HUES48 (cell line): ENCODE measurements around the gene GABBR1.

ENCODE experiments used
- H3K27ac ChIP-seq: one replicate; pipeline ENCODE4 v1.7.0; 2013; ENCODE audit warnings: low read depth, low read length, inconsistent platforms
- H3K27me3 ChIP-seq: 2 replicates; pipeline ENCODE4 v1.6.1; 2013; ENCODE audit warnings: mild to moderate bottlenecking, low read length; ENCODE audit not compliant: control insufficient read depth, insufficient read depth
- H3K36me3 ChIP-seq: 2 replicates; pipeline ENCODE4 v1.6.1; 2013; ENCODE audit warnings: low read length; ENCODE audit not compliant: control insufficient read depth, insufficient read depth
- H3K4me1 ChIP-seq: 2 replicates; pipeline ENCODE4 v1.6.1; 2013; ENCODE audit warnings: mild to moderate bottlenecking, low read length; ENCODE audit not compliant: control insufficient read depth, insufficient read depth
- H3K4me3 ChIP-seq: 2 replicates; pipeline ENCODE4 v1.5.1; 2013; ENCODE audit warnings: mild to moderate bottlenecking, low read depth, low read length
- H3K9ac ChIP-seq: 2 replicates; pipeline ENCODE4 v1.6.1; 2013; ENCODE audit warnings: mild to moderate bottlenecking, low read depth, low read length, moderate library complexity
- H3K9me3 ChIP-seq: 2 replicates; pipeline ENCODE4 v1.6.1; 2013; ENCODE audit warnings: low read length; ENCODE audit not compliant: control insufficient read depth, insufficient read depth

The GABBR1 gene

DNA sequence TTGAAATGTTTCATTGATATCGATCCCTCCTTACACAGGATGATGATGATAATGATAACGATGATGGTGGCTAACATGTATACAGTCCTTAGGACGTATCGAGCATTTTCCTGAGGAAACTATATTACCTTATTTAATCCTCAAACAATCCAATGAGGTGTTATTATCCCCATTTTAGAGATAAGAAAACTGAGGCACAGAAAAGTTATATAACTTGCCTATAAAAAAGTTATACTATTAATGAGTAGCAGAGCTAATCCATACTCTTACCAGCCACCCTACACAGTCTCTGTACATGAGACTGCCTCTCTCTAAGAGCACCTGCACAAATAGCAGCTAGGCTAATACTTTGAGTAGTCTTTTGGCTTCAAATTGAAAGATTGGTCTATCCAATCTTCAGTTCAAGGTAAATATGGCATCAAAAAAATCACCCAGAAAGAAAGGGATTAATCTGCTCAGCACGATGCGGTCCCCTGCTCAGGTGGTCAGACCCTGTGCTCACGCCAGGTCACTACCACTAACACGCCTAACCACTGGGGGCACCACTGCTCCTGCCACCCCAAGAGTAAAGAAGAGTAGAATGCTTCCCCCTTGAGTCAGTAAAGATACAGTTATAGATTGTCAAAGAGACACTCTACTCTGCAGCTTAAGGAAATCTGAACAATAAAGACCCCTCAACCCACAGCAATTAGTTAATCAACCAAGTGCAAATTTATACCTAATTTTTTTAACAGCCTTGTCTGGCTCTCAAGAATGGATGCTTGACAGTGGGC is 15.0 kb downstream of the GABBR1 start:
- Histone ChIP-seq H3K27ac (no peak overlapping the region), H3K9ac (no peak overlapping the region), H3K27me3 (no peaks in the 10 kb centered on the region), H3K36me3 (peaks cover 95% of the 10 kb centered on the region), H3K4me3 (no peak overlapping the region), H3K4me1 (peaks cover 10% of the 10 kb centered on the region), H3K9me3 (no peaks in the 10 kb centered on the region)

DNA sequence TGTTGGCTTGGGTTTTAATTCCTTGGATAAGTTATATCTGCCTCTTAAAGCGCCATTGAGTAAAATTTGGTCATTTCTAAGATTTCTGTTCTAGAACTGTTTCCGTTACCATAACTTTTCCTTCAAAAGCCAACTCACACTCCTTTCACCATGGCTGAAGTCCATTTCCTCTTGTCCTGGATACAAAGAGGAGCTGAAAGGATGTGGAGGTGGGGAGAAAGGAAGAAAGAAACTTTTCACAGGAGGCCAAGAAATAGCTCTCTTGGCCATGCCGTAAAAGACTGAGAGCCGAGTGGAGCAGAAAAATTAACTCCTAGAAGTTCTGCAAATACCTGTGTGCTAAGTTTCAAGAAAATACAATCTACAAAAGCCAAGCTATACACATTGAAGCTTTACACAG is 21.6 kb downstream of the GABBR1 start:
- no peak overlapping the region for H3K4me3 ChIP-seq
- H3K27me3 ChIP-seq = no peaks in the 10 kb centered on the region
- H3K4me1 ChIP-seq = no peaks in the 10 kb centered on the region
- no peak overlapping the region for H3K27ac ChIP-seq
- peaks cover 94% of the 10 kb centered on the region for H3K36me3 ChIP-seq
- no peak overlapping the region for H3K9ac ChIP-seq
- no peaks in the 10 kb centered on the region for H3K9me3 ChIP-seq

DNA sequence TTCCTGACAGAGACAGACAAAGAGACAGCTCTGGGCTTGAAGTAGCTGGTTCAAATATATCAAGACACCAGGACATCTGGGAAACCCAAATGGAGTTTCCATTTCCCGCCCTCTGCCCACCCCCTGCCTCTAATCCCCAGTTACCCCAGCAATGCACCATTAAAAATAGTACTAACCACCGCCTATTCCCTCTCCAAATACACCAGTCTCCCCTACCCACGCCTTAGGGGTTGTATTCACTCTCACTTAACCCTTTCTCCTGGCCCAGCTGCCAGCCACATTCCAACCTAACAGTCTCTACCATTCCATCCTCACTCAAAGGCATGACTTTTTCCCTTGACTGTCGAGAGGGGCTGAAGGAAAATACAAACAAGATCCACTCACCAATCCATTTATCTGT is 22.4 kb downstream of the GABBR1 start:
- Histone ChIP-seq H3K4me3 (no peak overlapping the region), H3K9me3 (no peaks in the 10 kb centered on the region), H3K27ac (no peak overlapping the region), H3K4me1 (no peaks in the 10 kb centered on the region), H3K9ac (no peak overlapping the region), H3K36me3 (peaks cover 99% of the 10 kb centered on the region), H3K27me3 (no peaks in the 10 kb centered on the region)

DNA sequence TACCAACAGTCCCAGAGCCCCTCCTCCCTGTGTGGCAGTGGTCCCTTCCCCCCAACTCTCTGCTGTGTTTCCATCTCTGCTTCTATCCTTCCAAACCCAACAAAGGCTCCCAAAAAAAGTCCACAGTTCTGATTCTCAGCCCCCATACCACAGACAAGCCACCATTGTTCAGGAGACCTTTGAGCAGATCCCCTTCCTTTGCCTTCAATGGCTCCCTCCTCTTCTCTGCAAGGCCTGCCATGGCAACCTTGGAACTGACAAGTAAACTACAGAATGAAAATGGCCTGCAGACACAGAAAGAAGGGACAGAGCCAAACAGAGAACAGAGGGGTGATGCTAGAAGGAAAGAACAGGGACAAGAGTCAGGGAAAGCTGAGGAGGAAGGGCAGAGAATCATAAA is 24.9 kb downstream of the GABBR1 start:
- no peak overlapping the region for H3K27ac ChIP-seq
- H3K27me3 ChIP-seq = no peaks in the 10 kb centered on the region
- H3K9ac ChIP-seq = no peak overlapping the region
- no peak overlapping the region for H3K4me3 ChIP-seq
- H3K9me3 ChIP-seq = no peaks in the 10 kb centered on the region
- H3K36me3 ChIP-seq = peaks cover 98% of the 10 kb centered on the region
- no peaks in the 10 kb centered on the region for H3K4me1 ChIP-seq

DNA sequence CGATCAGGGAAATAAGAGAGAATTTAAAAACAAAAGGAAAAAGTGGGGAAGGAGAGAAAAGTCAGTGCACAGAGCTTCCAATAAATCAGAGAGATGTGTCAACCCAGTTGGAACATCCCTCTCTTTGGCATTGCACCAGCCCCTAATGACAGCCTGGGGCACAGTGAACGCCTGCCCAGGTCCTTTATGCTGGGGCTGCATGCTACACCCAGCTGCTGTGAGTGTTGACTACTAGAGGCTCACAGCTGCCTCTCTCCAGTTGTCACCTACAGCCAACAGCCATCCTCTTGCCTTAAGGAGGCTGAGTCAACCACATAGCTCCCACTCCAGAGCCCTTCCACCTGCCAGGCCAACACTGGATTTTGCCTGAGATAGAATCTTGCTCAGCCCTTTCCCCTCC is 29.1 kb downstream of the GABBR1 start:
- no peak overlapping the region for H3K9ac ChIP-seq
- H3K27me3 ChIP-seq = no peaks in the 10 kb centered on the region
- H3K4me3 ChIP-seq = no peak overlapping the region
- no peaks in the 10 kb centered on the region for H3K9me3 ChIP-seq
- H3K4me1 ChIP-seq = no peaks in the 10 kb centered on the region
- peaks cover 99% of the 10 kb centered on the region for H3K36me3 ChIP-seq
- no peak overlapping the region for H3K27ac ChIP-seq

DNA sequence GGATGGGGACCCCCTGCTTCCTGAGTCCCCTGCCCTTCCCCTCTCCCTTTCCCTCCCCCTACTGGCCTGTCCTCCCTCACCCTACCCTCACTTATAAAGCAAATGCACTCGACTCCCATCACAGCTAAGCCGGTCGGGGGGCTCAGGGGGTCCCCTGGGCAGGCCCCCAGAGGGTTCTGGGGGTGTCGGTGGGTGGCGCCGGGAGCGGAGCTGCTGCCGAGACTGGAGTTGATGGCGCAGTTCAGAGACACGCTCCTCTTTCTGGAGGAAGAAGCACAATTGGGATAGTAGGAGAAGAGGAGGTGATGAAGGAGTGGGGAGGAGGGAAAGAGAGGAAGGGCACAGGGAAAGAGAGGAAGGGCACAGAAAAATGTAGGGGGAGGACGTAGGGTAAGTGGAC is 29.5 kb downstream of the GABBR1 start:
- H3K4me3 ChIP-seq = no peak overlapping the region
- no peaks in the 10 kb centered on the region for H3K27me3 ChIP-seq
- H3K4me1 ChIP-seq = no peaks in the 10 kb centered on the region
- H3K9me3 ChIP-seq = no peaks in the 10 kb centered on the region
- H3K9ac ChIP-seq = no peak overlapping the region
- H3K36me3 ChIP-seq = peaks cover 94% of the 10 kb centered on the region
- no peak overlapping the region for H3K27ac ChIP-seq

DNA sequence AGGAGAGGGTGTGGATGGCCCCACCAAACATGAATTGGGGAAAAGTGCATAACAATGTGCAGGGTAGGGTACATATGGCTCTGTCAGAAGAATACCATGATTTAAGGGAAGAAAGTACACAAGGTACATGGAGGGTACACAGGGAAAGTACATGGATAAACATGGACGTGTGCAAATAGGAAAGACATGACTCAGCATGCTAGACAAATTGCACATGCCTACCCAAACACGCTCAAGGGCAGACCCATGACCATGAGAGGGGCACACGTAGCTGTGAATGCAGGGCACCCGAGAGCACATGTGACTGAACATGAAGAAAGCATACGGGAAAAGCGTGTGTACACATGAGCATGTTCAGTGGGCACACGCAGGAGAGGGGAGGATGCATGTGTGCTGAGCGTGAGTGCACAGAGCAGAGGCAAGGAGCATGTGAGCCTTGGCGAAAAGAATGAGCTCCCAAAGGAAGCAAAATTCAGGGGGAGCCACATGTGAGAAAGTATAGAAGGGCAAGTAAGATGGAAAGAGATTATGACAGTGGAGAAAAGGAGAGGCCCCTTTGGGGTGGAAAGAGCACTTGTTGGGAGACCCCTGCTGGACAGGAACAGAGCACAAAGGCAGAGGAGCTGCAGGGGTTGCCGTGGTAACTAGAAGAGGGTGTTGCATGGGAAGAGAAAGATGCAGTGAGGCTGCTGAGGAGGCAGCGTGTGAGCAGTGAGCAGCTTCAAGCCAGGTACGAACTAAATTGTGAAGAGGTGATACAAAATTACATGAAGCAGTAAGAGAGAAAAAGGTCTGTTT is 30.2 kb downstream of the GABBR1 start:
- H3K36me3 ChIP-seq = peaks cover 87% of the 10 kb centered on the region

DNA sequence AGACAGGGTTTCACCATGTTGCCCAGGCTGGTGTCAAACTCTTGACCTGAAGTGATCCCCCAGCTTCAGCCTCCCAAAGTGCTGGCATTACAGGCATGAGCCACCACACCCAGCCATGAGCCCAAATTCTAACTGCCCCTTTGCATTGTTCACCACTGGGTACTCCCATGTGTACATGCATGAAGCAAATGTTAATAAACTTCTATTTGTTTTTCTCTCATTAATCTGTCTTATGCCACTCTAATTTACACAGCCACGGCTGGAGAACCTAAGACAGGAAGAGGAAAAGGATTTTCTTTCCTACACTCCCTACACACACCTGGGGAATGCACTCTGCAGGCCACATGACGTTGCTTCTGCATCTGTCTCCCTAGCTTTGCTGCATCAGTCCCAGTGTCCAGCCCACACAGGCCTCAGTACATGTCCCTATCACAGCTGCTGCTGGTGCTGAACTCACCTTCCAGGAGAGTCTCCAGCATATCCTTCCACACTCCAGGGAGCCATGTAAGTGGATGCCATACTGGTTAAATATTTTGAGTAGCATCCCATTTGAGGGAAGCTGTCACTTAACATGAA is 34.7 kb downstream of the GABBR1 start:
- no peaks in the 10 kb centered on the region for H3K27me3 ChIP-seq
- no peaks in the 10 kb centered on the region for H3K9me3 ChIP-seq
- peaks cover 43% of the 10 kb centered on the region for H3K36me3 ChIP-seq
- H3K9ac ChIP-seq = no peak overlapping the region
- H3K27ac ChIP-seq = no peak overlapping the region
- H3K4me3 ChIP-seq = no peak overlapping the region
- H3K4me1 ChIP-seq = peaks cover 6% of the 10 kb centered on the region; the same call in 1 of the 2 replicates

More for the DNA sequence above, 30.2 kb downstream of the GABBR1 start:
- Histone ChIP-seq H3K4me3 (no peak overlapping the region), H3K9me3 (no peaks in the 10 kb centered on the region), H3K9ac (no peak overlapping the region), H3K27me3 (no peaks in the 10 kb centered on the region), H3K4me1 (no peaks in the 10 kb centered on the region), H3K27ac (no peak overlapping the region)

DNA sequence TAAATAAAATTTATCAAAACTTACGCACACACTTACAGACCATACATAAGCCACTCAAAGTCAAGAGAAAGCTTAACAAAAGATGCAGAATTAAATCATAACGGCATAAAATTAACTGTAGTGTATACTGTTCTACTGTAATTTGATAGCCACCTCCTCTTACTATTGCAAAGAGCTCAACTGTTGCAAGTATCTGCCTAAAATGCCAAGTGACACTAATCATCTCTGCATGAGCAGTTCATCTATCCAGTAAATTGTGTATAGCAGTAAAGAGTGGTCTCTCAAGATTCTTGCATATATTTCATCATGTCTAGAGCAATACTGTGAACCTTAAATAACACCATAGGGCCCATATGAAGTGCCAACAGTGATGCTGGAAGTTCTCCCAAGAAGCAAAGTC is 35.8 kb downstream of the GABBR1 start:
- Histone ChIP-seq H3K4me3 (no peak overlapping the region), H3K27me3 (no peaks in the 10 kb centered on the region), H3K9me3 (no peaks in the 10 kb centered on the region), H3K27ac (no peak overlapping the region), H3K9ac (no peak overlapping the region), H3K36me3 (peaks cover 32% of the 10 kb centered on the region), H3K4me1 (peaks cover 6% of the 10 kb centered on the region; the same call in 1 of the 2 replicates)

DNA sequence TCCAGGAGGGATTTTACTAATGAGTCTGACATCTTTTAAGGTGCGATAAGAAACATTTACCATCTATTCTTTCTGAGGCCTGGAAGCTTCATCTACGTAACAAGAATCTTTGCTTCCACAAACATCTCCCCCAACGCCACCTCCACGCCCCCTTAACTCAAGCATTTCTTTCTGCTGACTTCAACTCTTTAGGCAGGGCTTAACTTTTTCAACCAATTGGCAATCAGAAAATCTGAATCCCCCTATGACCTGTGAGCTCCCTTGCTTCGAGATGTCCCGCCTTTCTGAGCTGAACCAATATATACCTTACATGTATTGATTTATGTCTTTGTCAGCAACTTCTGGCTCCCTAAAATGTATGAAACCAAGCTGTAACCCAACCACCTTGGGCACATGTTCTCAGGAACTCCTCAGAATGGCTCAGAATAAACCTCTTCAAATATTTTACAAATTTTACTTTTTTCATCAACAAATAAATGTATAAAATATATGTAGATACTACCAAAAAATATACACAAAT is 36.5 kb downstream of the GABBR1 start:
- no peaks in the 10 kb centered on the region for H3K9me3 ChIP-seq
- H3K4me1 ChIP-seq = peaks cover 11% of the 10 kb centered on the region
- no peak overlapping the region for H3K9ac ChIP-seq
- H3K36me3 ChIP-seq = peaks cover 25% of the 10 kb centered on the region
- H3K27ac ChIP-seq = peak overlapping the region; percentile 50
- H3K27me3 ChIP-seq = no peaks in the 10 kb centered on the region
- H3K4me3 ChIP-seq = no peak overlapping the region
